ENCODE measurements around the gene CYSRT1.

The CYSRT1 gene

DNA sequence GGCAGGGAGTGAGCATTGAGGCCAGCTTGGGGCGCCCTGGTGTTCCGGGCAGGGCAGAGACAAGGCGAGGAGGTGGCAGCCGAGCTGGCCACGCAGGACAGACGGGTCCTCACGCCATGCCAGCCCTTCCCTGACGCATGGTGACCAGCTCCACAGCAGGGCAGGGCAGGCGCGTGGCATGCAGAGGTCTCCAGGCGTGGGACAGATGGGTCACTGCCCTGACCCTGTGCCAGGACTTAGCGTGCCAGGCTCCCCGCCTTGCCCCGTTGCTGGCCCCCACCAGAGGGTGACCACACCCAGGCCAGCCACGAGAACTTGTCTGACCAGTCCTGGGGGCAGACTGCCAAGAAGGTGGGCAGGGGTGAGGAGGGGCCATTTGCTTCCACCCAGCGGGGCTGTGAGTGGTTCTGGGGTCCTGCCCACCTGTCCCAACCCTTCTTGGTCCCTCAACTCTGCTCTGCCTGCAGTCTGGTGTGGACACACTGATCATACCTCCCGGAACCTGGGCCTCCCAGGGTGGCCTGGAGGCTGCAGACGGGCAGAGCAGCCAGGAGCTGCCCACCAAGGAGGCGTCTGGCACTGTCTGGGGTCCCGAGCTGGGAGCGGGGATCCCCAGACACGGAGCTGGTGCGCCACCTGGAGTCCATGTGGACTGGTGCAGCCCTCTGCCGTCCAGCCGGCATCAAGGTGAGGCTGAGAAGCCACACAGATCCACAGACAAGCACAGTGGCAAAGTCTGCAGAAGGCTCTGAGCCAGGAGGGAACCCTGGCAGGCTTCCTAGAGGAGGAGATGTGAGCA lies 2.3 kb downstream of the CYSRT1 start, which contains the start of gene RNF224:
TSS of gene RNF224 (plus strand) at position 449 of the 799 bp plus-strand sequence. CDS start 834 bp downstream, outside the sequence.
- peak; percentile 76 for DNase-seq

DNA sequence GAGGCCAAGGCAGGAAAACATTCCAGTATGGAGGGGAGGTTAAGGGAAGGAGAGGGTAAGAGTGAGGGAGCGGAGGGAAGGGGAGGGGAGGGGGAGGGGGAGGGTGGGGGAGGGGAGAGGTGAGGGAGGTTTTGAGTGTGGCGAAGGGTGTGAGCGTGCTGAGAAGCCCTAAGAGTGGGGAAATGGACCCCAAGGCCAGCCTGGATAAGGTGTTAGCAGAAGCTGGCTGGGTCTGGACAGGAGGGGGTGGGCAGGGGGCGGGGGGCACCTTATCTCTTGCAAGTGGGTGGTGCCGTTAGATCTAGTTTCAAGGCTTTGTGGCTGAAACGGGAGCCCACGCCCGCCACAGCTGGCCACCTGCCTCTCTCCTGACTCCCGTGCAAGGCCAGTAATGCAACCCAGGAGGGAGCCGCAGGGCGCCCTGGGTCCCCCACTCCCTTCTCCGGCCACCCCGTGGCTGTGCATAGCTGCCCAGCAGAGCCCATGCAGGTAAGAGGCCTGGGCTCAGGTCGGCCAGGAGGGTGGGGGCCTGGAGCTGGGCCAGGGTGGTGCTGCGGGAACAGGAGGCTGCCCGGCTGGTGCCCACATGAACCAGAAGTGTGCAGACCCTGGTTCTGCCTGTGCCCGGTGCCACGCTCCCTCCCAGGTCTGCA lies 3.0 kb downstream of the CYSRT1 start:
- no peak for DNase-seq

DNA sequence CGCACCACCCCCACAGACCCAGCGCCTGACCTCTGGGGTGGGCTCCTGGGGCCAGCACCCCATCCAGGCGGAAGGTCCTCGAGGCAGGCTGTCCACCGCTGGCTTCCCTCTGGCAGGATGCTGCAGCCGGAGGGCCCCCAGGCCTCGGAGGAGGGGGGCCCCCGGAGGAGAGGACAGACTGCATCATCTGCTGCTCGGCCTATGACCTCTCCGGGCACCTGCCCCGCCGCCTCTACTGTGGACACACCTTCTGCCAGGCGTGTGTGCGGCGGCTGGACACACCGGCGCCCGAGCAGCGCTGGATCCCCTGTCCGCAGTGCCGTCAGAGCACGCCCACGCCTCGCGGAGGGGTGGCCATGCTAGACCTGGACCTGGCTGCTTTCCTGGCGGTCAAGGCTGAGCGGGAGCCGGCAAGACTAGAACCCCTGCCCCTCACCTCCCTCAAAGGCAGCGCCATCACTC lies 3.6 kb downstream of the CYSRT1 start:
- DNase-seq: no peak

DNA sequence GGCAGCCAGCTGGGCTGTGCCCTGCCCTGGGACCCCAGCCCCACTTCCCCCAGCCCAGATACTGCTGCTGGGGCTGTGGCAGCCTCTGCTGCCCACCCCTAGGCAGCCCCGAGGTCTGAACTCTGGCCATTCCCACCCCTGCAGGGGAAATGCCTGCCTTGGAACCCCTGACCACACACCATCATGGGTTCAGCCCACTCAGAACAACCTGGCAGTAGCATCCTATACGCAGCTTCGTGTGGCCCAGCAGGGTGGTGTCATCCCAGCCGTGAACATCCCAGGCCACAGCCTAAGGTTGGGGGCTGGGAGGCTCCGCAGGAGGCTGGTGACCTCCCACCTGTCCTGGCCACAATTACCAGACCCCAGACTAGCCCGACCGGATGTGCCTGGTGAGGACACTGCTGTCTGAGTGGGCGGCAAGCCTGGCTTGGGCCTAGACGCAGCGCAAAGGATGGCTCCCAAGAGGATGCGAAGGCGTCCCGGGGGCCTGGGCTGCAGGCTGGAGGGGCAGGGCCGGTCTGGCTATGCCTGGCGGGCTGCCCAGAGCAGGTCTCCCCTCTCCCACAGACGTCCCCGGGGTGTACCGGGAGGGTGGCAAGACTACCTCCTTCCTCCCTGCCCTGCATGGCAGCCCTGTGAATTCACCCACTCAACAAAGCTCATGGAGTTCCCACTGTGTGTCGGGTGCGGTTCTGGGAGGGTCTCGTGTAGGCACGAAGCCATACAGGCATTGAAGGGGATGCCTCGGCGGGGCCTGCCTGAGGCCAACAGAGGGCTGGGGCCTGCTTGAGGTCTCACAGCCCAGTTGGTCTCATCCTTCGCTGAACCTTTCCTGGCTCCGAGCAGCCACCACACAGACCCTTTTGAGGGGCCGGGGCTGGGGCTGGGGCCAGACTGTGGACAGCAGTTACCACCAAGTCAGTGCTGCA lies 4.3 kb downstream of the CYSRT1 start:
- no peak for DNase-seq

DNA sequence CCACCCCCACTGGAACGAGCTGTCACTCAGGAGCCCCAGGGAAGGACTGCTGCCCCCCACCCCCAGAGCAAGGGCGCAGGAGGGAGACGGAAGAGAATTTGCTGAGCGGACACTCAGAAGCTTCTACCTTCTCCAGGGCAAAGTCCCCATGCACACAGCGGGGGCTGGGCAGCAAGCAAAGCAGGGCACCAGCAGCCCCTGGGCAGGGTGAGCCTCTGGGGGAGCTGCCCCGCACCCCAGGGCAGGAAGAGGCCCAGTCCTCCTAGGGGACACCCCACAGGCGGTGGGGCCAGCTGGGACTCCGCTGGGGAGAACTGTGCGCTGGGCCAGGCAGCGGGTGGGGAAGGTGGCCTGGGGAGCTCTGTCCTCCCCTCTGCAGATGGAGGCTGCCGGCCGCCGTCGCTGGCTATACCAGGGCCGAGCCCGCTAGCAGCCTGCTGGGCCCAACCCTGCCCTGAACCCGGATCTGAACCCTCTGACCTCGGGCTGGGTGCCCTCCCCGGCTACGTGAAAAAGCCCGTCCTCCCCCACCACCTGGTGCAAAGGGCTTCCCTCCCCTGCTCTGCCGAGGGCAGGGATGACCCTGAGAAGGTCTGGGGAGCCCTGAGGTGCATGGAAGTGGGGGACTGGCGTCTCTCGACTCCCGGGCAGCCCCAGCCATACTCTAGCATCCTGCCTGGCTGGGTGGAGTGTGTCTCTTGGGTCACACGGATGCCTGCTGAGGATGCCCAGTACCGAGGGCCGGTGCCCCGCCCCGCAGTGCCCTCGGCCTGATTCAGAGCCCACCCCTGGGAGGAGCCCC lies 5.1 kb downstream of the CYSRT1 start:
- DNase-seq: no peak

DNA sequence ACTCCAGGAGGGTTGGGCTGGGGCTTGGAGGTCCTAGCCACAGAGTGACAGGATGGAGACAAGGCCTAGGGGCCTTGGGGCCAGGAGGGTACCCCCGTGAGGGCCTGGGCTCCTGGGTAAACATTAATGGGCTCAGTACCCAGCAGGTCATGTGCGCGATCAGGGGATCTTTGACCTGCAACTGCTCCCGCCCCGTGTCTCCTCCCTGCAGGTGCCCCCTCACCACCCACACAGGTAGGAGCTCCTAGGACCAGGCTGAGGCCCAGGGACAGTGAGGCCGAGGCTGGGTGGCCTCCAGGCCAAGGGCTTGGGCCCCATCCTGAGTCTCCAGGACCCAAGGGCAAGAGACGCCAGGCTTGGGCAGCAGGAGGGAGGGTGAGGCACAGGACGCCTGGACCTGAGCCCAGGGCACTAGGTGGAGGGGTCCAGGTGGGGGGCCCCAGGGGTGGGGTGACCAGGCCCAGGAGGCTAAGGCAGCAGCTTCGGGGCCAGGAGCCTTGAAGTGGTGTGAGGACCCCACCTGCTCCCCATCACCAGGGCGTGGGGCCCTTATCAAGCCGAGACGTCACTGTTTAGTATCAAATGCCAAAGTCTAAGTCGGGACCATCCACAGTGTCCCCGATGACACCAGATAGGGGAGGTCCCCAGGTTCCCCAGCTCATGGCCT lies 5.9 kb downstream of the CYSRT1 start, which contains the start of gene SLC34A3:
TSS of gene SLC34A3 (plus strand) at position 197 of the 667 bp plus-strand sequence. CDS start 802 bp downstream, outside the sequence.
- no peak for DNase-seq

DNA sequence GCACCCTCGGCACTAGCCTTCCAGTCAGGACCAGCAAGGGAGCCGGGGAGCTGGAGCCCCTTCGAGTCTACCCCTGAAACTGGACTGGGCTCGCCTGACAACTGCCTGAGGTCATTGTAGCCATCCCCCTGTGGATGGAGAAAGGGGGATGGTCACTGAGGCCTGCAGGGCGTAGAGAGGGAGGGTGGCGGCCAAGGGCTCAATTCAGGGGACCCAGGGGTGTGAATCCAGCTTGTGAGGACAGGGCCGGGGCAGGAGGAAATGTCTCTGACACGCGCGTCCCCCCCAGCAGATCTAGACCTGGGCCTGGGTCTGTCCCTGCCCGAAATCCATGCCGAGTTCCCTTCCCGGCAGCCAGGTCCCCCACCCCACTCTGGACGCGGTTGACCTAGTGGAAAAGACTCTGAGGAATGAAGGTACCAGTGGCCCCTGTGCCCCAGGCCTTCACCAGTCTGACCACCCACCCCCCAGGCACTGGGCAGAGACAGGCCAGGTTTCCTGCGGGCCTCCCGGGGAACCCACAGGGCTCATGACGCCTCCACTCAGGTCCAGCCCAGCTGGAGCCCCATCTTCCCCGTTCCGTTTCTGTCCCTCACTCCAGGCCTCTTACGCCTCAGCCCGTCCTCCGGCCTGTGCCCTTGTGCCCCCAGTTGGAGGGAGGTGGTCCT lies 6.5 kb downstream of the CYSRT1 start:
- no peak for DNase-seq

DNA sequence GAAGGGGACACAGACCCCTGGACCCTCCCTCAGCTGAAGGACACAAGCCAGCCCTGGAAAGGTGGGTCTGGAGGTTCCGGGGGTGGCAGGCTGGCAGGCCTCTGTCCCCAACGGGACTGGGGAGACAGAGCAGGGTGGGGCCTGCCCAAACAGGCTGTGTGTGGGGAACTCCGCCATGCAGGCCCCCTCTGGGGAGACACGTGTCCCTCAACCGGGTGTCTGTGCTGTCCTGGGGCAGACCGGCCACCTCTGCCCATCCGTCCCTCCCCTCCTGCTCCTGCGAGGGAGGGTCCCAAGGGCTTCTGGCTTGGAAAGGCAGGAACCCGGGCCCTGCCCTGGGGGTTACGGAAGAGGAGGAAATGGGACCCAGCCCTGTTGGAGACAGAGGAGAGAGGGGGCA lies 7.1 kb downstream of the CYSRT1 start:
- DNase-seq: no peak

DNA sequence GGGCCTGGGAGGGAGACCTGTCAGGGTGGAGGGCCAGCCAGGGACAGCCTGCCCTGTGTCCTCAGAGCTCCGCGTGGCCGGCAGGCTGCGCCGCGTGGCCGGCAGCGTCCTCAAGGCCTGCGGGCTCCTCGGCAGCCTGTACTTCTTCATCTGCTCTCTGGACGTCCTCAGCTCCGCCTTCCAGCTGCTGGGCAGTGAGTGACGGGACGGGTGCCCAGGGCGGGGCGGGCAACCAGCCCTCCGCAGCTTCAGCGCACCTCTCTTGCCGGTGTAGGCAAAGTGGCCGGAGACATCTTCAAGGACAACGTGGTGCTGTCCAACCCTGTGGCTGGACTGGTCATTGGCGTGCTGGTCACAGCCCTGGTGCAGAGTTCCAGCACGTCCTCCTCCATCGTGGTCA lies 7.5 kb downstream of the CYSRT1 start:
- DNase-seq: no peak

DNA sequence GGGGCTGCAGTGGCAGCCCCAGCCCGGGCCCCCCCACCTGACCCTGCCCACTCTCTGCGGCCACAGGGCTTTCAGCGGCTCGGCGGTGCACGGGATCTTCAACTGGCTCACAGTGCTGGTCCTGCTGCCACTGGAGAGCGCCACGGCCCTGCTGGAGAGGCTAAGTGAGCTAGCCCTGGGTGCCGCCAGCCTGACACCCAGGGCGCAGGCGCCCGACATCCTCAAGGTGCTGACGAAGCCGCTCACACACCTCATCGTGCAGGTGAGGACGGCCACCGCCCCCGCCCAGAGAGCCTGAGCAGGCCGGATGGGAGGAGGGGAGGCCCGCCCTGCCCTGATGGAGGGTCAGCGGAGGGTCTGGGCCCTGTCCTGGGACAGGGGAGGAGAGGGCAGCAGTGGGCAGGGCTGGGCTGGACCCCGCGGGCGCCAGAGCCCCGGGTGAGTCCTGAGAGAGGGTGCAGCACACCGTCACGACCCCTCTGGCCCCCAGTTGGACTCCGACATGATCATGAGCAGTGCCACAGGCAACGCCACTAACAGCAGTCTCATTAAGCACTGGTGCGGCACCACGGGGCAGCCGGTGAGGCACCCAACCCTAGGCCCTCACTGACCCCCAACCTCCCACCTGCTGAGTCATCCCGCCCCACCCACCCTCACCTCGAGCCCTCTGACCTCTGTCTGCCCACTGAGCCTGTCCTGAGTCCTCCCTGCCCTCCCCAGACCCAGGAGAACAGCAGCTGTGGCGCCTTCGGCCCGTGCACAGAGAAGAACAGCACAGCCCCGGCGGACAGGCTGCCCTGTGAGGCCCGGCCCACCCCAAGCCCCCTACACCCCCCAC lies 8.4 kb downstream of the CYSRT1 start:
- DNase-seq: no peak

DNA sequence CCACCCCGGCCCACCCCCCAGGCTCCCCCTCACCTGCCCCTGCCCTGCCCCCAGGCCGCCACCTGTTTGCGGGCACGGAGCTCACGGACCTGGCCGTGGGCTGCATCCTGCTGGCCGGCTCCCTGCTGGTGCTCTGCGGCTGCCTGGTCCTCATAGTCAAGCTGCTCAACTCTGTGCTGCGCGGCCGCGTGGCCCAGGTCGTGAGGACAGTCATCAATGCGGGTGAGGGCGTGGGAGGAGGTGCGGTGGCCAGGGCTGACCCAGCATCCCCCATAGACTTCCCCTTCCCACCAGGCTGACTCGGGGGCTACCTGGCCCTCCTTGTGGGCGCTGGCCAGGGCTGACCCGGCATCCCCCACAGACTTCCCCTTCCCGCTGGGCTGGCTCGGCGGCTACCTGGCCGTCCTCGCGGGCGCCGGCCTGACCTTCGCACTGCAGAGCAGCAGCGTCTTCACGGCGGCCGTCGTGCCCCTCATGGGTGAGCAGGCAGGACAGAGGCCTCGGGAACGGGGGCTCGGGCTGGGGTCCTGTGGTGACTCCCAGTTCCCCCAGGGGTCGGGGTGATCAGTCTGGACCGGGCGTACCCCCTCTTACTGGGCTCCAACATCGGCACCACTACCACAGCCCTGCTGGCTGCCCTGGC lies 9.2 kb downstream of the CYSRT1 start:
- no peak for DNase-seq

DNA sequence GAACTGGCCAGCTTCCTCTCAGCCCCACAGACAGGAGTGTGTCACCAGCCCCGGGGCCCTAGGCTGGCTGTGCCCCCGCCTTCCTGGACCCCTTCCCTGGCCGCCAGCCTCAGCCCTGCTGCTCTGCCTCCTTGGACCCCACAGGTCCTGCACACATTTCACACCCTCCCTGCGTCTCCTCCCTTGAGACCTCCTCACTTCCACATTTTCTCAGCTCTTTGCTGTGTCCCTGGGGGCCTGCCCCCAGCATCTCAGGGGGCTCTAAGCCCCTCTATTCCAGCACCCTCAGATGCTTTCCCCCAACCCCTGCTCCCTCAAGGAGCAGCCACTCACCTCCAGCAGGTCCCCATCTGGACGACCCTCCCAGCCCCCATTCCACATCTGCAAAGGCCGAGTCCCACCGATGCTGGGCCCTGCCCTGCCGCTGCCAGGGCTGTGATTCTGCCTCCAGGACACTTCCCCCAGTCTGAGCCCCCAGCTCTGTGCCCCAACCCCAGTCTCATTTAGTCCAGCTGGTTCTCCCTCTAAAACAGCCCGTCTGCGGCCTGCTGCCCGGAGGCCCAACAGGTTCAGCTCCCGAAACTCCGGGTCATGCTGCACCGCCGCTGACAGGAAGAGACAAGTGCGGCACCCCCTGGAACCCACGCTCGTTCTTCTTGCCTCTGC lies 9.9 kb downstream of the CYSRT1 start:
- DNase-seq: no peak

DNA sequence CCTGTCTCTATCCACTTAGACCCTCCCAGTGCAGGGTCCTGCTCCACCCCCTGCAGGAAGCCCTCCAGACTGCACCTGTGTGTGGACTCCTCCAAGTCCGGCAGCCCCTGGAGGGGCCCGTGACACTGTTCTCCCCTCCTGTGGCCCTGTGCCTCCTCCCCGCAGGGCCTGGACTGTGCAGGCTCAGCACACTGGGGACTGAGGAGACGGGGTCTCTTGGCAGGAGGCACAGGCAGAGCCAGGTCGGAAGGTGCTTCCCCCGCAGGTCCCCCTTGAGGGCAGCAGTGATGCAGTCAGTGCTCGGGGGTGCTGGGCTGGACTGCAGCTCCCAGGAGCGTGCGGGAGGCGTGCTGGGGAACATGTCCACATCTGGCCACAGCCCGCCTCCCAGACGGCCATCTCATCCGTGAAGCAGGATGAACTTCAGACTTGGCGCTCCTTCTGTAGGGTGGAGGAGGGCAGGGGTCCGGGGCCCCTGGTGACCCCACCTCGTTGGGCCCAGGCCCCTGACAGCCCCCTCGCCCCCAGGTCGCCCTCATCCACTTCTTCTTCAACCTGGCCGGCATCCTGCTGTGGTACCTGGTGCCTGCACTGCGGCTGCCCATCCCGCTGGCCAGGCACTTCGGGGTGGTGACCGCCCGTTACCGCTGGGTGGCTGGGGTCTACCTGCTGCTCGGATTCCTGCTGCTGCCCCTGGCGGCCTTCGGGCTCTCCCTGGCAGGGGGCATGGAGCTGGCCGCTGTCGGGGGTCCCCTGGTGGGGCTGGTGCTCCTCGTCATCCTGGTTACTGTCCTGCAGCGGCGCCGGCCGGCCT lies 10.7 kb downstream of the CYSRT1 start:
- no peak for DNase-seq

DNA sequence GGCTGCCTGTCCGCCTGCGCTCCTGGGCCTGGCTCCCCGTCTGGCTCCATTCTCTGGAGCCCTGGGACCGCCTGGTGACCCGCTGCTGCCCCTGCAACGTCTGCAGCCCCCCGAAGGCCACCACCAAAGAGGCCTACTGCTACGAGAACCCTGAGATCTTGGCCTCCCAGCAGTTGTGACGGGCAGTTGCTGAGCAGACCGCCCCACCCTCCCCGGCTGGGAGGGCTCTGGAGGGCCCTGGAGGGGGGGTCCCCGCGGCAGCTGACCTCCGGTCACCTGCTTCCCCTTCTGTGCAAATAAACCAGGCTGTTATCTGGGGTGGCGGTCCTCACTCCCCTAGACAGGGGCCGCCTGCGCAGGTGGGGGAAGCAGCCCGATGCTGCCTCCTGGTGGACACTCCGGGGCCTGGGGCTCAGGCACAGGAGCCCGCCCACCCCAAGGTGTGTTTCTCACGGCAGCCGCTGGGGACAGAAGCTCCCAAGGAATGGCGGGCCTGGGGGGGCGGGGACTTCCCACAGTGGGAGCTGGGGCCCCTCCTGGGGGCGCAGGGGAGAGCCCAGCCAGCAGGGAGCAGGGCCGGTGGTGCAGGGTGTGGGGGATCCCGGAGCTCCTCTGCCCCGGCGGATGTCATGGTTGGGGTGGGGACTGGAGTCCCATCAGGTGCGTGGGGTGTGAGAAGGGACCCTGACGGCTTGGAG lies 11.4 kb downstream of the CYSRT1 start:
- DNase-seq: peak; percentile 77

DNA sequence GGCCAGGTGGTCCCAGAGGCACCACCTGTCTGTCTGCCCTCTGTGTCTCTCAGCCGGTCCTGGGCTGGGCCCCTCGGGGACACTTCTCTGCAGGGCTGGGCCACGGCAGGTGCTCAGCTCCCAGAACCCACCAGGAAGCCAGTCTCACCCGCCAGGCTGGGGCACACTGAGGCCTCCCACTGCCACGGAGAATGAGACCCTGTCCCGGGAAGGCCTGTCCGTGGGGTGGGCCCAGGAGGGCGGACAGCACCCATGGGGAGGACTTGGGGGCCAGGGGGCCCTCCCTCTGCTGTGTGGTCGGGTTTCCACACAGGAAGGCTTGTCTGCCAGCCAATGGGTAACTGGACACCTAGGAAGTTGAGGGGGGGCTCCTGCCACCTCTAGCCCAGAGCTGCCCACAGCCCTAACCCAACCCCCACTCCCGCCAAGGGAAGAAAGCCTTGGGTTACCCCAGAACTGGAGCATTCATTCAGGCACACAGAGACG lies 12.0 kb downstream of the CYSRT1 start:
- DNase-seq: no peak

DNA sequence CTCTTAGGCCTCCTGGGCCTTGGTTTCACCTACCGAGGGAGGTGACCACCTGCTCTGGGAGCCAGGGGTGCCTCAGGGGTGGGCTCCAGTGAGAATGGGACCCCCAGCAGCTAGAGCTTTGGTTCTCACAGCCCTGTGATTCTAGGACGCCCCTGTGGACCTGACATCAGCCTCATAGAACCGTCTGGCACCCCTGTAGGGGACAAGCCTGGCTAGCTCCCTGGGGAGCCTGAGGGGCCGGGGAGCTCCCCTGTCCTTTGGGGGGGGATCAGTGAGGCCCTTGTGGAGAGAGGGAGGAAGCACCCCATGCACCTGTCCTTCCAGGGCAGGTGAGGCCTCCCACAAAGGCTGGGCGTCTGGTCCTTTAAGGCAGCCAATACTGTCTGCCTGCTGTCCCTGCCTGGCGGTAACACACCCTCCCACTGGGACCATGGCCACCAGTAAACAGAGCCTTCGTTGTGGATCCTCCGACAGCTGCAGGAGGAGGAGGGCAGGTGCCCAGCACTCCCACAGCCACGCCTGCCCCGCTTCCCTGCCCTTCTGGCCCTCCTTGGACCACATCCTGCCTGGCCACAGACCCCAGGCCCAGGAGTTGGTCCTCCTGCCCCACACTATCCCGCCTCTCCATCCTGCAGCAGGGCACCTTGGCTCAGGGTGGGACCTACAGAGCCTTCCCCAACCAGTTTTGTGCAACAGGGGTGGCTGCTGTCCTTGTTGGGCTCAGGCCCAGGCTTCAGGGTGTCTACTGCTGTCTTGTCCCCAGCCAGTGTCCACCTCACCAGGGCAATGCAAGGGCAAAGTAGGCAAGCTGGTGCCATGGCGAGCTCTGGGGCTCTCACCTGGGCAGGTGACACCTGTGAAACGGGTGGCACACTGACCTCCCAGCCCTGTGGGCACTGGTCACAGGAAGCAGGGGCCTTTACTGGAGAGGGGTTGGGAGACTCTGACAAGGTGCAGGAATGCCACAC lies 13.1 kb downstream of the CYSRT1 start:
- no peak for DNase-seq
